Measurements from ENCODE around the gene TMEM131.

The TMEM131 gene

GRCh38 chr2:97991081-97991856 is 4.5 kb downstream of the TMEM131 start:
- no peak for TF ChIP-seq CTCF (IDR thresholded peaks at IDR 0.05; ENCODE audit: unreplicated experiment in 3 of 3)
- H3K4me1 Mint-ChIP-seq = peaks cover 32% of the 10 kb centered on the region
- H3K4me3 Mint-ChIP-seq = peak overlapping the region; percentile 16 to 52 (median 22)
- peaks cover 26% of the 10 kb centered on the region for H3K9me3 Mint-ChIP-seq
- peaks cover 34% of the 10 kb centered on the region for H3K36me3 Mint-ChIP-seq (ENCODE audit: low read depth)
- peak overlapping the region in 1 of 3 experiments; percentile 1 for H3K27ac Mint-ChIP-seq
- H3K27me3 Mint-ChIP-seq (ENCODE audit: low read depth) = no peaks in the 10 kb centered on the region

- Mint-ChIP-seq H3K36me3 (ENCODE audit: low read depth) (peaks cover 45% of the 10 kb centered on the region), H3K4me3 (no peak overlapping the region), H3K27me3 (ENCODE audit: low read depth) (no peaks in the 10 kb centered on the region), H3K27ac (no peak overlapping the region), H3K9me3 (peaks cover 31% of the 10 kb centered on the region), H3K4me1 (peaks cover 26% of the 10 kb centered on the region)
- no peak for TF ChIP-seq CTCF (IDR thresholded peaks at IDR 0.05; ENCODE audit: unreplicated experiment in 3 of 3)
Measured at GRCh38 chr2:97988722-97989121, 7.0 kb downstream of the TMEM131 start.

GRCh38 chr2:97985998-97986397 is 9.8 kb downstream of the TMEM131 start:
- peaks cover 67% of the 10 kb centered on the region for H3K36me3 Mint-ChIP-seq (ENCODE audit: low read depth)
- no peak for TF ChIP-seq CTCF (IDR thresholded peaks at IDR 0.05; ENCODE audit: unreplicated experiment in 3 of 3)
- H3K4me1 Mint-ChIP-seq = peaks cover 7% of the 10 kb centered on the region
- peaks cover 45% of the 10 kb centered on the region for H3K9me3 Mint-ChIP-seq
- H3K4me3 Mint-ChIP-seq = no peak overlapping the region
- H3K27ac Mint-ChIP-seq = no peak overlapping the region
- no peaks in the 10 kb centered on the region for H3K27me3 Mint-ChIP-seq (ENCODE audit: low read depth)

DNA sequence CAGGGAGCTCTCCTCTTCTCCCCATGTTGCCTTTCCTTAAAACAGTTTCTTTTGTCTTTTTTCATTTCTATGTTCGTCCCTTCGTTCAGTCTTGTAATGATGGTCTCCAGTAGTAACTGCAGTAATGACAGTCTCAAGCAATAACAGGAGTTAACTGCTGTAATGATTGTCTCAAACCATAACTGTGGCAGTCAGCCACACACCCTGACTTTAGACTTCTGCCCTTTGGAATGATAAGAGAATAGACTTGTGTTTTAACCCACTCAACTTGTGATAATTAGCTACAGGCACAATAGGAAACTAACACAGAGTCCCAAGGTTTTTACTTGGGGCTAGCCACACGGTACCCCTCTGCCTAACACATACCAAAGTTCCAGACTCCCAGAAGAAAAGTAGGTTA is 12.1 kb downstream of the TMEM131 start:
- peak overlapping the region in 1 of 3 experiments; percentile 53 for H3K27ac Mint-ChIP-seq
- peaks cover 81% of the 10 kb centered on the region for H3K36me3 Mint-ChIP-seq (ENCODE audit: low read depth)
- peaks cover 5% of the 10 kb centered on the region for H3K4me1 Mint-ChIP-seq
- no peak for TF ChIP-seq CTCF (IDR thresholded peaks at IDR 0.05; ENCODE audit: unreplicated experiment in 3 of 3)
- H3K27me3 Mint-ChIP-seq (ENCODE audit: low read depth) = no peaks in the 10 kb centered on the region
- H3K9me3 Mint-ChIP-seq = peaks cover 59% of the 10 kb centered on the region
- H3K4me3 Mint-ChIP-seq = no peak overlapping the region

GRCh38 chr2:97983134-97983533 is 12.6 kb downstream of the TMEM131 start:
- Mint-ChIP-seq H3K4me3 (no peak overlapping the region), H3K27me3 (ENCODE audit: low read depth) (no peaks in the 10 kb centered on the region), H3K27ac (peak overlapping the region in 1 of 3 experiments; percentile 21), H3K9me3 (peaks cover 57% of the 10 kb centered on the region), H3K4me1 (peaks cover 5% of the 10 kb centered on the region), H3K36me3 (ENCODE audit: low read depth) (peaks cover 81% of the 10 kb centered on the region)
- no peak for TF ChIP-seq CTCF (IDR thresholded peaks at IDR 0.05; ENCODE audit: unreplicated experiment in 3 of 3)

DNA sequence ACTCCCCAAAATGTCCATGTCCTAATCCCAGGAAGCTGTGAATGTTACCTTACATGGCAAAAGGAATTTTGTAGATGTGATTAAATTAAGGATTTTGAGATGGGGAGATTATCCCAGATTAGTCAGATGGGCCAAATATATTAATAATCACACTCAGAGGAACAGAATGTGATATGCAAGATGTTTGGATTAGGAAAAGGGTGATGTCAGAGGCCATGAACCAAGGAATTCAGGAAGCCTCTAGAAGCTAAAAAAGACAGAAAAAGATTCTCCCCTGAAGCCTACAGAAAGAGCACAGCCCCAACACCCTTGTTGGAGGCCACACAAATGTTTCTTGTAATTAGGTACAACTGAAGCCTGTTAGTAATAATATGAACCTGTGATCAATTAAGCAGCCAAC is 13.1 kb downstream of the TMEM131 start:
- Mint-ChIP-seq H3K4me1 (peaks cover 5% of the 10 kb centered on the region), H3K36me3 (ENCODE audit: low read depth) (peaks cover 77% of the 10 kb centered on the region), H3K27me3 (ENCODE audit: low read depth) (no peaks in the 10 kb centered on the region), H3K9me3 (peaks cover 54% of the 10 kb centered on the region), H3K4me3 (no peak overlapping the region), H3K27ac (peak overlapping the region in 1 of 3 experiments; percentile 21)
- no peak for TF ChIP-seq CTCF (IDR thresholded peaks at IDR 0.05; ENCODE audit: unreplicated experiment in 3 of 3)

All from nephron (organoid).